NCI-H510A (cell line): ENCODE measurements around the gene MLN.

Source experiments
- DNase-seq: peaks from one replicate; lab custom pipeline; 2025; lab: John Stamatoyannopoulos, UW

Gene MLN

DNA sequence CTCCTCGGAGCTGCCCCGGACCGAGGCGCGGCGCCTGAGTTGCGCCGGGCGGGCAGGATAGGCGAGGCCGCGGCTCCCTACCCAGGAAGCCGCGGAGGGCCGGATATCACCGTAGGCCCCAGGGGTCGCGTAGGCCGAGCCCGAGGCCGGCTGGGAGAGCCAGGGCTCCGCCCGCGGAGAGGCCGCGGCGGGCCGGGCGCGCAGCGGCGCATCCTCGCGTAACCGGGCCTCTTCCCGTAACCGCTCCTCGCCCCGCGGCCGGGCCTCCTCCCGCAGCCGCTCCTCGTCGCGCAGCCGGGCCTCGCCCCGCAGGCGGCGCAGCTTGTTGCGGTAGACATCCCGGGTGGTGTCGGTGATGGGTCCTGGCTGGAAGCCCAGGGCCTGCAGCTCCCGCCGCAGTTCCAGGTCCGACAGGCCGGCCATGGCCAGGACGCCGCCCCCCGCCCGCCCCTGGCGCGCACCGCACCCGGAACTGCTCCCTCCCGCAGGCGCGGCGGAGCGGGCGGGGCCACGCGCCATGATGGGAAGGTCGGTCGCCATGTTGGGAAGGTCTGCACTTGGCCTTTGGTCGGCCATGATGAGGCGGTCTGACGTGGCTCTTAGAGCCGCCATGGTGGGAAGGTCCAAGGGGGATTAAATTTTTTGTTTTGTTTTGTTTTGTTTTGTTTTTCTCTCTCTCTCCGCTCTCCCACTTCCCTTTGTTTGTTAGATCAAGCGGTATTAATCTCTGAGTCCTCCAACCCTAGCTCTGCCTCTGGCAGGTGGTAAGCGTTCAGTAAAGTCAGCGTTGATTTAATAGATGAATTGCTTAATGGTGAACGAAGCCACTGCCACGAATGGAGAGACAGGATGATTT lies 14.9 kb downstream of the MLN start, which contains the start of gene LEMD2:
Gene LEMD2, minus strand, starts transcription at position 437 of the 856 bp plus-strand sequence. Its CDS starts 14 bp downstream, at position 423.
- peak; percentile 92 for DNase-seq

DNA sequence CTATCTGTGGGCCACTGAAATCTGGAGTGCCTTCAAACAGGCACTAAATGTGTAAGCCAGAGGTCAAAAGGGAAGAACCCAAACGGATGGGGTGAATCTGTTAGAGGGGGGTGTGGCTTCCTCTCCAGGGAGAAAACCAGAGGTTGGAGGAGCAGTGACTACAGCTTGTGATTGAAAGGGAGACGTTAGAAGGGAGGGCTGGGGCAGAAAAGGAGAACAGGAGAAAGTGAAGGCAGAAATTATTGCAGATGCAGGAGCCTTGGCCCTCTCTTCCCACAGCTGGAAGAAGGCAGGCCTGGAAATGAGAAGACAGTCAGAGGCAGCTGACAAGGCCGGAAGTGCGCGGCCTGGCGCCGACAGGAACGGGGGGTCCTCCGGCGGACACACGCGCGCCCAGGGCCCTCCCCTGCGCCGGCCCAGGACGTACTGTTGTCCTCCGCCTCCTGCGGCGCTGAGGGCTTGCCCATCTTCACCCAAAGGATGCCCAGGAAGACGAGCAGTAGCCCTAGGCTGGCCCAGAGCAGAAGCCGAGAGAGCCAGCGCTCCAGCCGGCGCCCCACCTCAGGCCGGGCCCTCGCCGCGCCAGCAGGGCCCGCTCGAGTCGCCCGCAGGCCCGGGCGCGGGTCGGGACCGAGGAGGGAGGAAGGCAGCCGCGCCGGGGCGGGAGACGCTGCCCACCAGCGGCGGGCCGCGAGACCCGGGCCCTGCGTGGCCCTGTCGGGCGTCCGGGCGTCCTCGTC lies 15.7 kb downstream of the MLN start:
- peak; percentile 47 for DNase-seq

DNA sequence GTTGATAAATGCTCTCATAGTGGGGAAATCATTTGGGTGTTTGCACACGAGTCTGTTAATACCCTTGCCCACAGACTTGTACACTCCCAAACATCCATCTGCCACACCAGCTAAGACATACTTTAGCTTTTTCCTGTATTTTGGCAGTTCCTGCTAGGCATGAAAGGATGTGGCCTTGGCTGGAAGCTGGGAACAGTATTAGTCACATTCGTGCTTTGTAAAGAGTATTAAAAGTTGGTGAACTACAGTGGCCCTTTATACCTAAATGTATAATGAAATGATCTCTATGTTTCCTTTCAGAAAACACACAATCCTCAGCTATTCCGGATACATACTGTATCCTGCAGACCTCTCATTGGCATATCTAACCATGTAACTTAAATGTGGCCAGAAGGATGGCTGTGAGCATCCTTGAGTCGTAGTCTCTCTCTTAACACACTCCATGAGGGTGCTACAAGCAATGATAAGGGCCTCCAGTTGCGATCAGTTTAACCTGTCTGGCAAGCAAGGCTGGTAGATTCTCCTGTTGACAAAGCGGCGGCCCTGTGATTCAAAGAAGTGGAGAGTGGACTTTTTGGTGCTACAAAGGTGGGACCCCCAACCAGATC lies 16.4 kb downstream of the MLN start:
- peak; percentile 42 for DNase-seq

DNA sequence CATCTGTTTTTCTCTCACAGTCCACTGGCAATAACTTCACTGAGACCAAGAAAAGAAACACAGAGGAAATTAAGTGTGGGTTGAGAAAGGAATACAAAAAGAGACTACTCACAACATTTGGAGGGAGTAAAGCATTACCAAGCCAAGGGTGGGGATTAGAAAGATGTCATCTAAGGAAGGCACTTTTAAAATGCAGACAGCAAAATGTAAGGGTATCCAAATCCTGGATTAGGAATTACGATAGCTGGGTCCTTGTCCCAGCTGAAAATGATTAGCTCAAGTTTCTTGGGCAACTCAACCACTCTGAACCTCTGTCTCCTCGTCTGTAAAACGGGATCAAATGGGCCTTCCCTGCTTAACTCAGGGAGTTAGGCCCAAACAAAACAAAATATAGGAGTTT lies 17.1 kb downstream of the MLN start:
- DNase-seq, result no peak

DNA sequence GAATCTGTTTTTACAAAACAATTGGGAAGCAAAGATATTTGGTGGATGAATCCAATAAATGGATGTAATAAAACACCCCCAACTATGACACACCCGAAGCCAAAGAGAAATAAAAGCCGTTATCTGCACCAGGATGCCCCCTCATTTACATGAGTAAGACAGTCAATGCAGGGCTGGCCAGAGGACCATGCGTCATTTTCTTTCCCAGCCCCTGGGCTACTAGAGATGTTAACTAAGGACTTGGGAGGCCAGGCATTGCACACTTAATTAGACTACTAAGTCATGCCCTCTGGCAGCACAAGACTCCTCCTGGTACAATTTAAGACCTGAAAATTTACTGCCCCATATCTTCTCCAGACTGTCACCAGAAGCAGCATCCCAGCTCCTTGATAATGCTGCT lies 18.0 kb downstream of the MLN start:
- DNase-seq, result no peak

DNA sequence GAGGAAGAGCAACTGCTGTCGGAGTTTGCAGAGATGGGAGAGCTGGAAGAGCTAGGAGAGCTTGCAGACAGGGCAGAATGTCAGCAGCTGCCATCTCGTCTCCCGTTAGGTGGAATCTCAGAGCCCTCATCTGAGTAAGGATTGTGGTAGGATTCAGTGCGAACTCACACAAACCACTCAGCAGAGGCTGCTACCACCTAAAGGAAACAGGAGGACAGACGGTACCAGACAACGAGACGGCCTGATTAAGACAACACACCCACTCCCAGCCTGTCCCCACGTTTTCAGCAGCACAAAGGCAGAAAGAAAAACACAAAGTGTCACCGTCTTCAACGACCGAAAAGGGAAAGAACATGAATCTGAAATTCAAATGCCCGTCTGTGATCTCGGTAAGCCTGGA lies 19.0 kb downstream of the MLN start:
- DNase-seq, result no peak

DNA sequence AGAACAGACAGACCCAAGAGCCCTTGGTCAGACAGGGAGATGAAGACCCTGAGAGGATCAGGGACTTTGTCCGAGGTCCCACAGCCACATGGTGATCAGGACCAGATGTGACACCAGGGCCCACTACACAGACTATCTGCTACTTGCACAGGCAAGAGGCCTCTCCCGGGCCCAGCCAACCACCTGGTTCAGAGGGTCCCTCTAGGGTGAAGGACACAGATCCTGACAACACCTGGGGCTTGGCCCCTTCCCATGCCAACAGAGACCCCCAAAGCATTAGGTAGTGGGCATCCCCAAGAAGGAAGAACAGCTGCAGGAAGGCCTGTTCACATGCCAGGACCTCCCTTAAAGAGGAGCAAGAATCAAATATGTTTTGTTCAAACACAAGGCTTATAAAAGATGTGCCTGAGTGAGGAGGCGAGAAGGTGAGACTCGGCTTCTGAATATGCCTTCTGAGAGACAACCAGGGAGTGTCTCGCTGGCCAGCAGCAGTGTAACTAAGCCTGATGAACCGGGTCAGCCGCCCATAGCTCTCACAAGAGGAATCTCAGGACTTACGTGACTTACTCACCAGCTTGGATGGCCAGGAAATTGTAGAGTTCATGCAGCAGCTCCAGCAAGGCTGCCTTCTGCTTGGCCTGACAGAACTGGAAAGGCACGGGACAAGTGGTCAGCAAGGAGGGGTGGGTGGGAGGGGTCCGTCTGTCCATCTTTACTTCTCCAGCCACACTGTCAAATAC lies 19.9 kb downstream of the MLN start:
- DNase-seq, result no peak

DNA sequence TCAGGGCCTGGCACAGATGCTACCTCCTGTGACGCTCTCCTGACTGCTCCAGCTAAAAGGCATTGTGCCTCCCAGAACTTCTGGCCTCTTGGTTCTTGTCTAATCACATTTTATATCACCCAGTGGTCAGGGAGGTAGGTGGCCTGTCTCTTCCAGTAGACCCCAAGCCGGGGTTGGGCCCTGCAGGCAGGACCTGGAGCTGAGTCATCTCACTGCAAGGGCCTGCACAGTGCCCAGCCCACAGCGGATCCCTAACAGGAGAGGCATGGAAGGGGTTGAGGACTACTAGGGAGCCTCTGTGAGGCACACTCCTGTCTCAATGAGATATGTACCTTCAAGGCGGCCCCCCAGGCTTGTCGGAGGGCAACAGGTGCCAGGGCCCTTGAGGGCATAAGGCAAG lies 21.2 kb downstream of the MLN start:
- no peak for DNase-seq

DNA sequence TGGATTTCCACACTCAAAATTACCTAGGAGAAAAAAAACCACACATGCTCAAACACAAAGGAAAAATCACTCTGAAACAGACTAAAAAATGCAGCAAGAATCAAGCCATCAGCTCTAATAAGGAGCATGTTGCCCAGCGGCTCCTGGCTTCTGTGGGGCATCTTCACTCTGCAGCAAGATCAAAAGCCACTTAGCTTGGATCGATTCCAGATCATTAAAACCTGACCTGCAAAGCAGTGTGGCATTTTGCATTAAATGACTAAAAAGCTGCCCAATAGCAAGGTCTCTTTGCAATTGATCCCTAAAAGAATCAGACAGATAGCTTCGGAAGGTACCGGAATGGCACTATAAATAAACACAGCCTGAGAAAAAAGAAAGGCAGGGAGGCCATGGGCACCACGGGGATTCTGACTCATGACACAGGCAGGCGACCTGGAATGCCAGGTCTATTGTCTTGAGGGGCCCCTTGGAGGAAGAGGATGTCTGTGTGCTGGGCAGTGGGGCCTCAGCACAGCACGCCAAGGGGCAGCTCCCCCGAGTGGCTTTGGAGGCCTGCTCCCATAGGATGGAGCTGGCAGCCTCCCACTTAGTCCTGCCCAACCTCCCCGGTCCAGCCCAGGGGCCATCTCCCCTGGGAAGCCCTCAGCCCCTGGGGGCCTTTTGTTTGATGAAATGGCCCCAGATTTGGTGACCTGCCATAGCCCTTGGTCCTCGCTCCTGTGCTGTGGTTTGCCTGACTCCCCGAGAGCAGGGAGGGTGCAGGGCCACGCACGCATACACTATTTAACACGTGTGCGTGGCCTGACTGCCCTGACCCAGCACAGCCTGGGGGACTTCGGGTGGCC lies 22.4 kb downstream of the MLN start:
- no peak for DNase-seq

DNA sequence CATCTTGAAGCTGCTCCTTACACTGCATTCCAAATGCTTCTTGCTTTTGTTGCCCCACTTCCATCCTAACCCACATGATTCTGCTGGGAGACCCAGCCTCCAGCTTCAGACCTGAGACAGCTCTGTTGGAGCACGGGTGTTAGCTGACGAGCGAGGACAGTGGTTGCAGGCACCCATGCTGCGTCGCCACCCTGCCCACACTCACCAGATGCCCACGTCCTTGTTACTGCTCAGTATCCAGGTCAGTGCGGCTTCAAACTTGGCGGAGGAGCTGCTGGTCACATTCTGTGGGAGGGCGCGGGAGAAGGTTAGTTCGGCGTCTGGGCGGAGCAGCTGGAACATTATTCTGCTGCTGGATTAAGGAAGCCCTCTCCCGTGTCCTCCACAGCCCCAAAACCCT lies 23.9 kb downstream of the MLN start:
- DNase-seq, result no peak

DNA sequence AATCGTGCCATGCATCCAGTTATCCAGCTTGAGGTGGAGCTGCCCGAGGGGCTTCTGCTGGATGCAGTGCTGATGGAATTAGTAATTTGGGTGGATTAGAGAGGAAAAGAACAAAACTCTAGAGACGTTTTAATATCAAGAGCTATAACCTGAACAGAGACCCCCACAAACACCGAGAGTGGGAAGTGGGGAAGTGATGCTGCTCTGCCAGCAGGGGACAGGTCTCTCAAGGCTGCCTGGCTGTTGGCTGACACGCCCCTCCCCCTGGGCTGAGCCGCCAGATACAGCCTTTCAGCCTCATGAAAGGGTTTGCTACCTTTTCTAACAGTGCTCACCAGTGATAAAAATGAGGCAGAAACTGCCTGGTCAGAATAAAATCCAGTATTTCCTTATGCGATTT lies 24.5 kb downstream of the MLN start:
- no peak for DNase-seq

DNA sequence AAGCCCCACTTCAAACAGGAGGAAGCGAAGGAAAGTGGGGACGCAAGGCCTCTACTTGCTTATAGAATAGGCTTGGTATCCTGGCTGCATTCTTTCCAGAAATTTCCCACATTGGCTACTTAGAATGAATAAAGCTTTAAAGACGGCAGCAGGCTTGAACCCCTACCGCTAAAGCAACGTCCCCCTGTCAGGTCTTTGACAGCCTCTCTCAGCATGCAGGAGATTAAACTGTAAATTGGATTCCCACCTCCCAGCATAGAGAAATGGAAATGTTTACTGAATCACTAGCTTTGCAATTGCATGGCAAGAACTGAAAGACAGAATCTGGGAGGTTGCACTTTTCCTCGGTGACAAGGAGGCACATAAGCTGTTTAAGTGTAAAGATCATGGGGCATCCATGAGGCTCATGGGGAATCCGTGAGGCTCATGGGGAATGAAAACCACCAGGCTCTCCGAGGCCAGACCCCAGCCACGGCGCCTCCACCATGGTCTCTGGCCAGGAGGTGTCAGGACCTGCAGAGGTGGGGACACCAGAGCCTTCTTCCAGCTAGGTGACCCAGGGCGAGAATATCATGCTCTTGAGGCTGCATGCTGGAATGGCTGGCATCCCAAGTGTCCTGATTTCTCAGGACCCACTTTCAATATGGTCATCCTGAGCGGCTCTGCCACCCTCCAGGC lies 25.2 kb downstream of the MLN start:
- DNase-seq, result no peak

DNA sequence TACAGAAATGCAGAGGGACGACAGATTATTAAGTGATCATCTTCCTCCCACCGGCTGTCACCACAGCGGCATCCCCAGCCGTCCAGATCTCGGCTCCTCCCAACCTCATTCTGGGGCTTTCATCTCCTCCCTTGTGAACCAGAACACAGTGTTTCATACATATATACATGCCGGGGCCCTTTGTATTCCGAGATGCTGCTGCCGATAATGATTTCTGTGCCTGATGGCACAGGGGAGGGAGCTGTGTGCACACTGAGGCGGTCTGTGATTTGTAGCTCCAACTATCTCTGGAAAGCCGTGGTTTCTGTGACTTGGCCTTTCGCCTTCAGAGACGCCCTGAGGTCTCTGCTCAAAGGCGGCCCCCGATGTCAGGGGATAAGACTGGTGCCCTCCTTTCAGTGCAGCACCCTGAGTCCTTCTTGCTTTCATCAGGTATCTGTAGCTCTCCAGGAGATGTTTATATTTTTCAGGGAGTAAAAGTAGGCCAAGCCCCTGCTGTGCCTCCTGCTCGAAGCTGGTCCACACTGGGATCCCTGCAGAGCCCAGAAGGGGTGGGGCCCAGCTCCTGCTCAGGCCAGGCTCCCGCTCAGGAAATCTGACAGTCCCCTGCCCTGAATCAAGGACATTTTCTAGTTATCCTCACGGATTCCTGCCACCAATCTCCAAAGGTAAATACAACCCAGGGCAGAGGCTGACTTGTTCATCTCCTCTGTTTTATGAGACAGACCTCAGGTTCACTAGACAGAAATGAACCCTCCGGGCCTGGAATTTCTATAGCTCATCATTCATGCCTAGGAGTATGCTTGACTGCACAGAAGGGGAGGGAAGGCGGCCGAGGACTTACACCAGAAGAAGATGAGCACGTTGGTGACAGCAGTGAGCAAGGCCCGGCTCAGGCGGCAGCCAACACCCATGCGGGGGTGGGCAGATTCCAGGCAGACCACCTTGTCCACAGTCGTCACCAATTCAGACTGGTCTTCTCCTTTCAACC lies 26.1 kb downstream of the MLN start:
- no peak for DNase-seq

DNA sequence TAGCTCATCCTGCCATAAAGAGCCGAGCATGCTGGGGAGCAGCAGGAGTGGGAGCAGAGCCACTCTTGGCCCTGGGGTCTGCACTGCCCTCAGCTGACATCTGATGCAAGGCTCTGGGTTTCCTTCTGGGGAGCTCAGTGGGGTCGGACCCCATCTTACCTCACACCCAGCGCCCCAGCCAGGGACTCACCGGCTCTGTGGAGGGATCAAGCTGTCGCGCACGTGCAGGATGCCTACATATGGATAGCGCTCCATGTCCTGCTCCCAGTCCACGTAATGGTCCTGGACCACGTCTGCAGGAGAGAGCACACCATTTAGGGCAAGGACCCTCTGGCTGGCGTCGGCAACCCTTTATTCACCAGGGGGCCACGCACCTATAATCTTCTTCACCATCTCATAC lies 27.0 kb downstream of the MLN start:
- no peak for DNase-seq

DNA sequence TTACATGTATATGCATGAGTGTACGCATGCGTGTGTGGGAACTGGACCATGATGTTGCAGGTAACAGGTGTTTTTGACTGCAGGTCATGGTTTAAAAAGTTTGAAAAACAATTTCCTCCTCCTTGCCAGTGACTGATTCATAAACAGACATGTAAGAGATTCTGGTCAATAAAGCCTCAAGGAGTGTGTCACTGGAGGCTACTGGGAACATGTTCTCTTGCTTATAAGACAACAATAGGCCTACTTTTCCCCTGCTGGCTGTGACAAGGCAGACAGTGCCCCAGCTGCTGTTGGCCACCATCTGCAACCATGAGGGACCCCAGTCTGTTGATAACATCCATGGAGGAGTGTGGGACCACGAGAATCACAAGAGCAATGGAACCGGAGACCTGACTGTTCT lies 27.6 kb downstream of the MLN start:
- no peak for DNase-seq

DNA sequence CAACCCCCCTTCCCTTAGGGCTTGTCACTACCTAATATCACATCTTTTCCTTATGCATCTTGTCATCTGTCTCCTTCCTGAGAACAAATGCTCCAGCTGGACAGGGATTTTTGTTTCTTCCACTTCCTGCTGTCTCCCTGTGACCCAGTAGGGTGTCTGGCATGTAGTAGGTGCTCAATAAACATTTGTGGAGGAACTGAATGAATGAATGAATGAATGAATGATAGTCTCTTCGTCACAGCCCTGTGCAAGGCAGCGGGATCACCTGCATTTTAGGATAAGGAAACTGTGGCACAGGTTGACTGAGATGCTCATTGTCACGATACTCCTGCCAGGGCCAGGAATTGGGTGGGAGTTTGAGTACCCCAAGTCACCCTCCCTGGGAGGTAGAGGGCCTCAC lies 29.0 kb downstream of the MLN start:
- no peak for DNase-seq

DNA sequence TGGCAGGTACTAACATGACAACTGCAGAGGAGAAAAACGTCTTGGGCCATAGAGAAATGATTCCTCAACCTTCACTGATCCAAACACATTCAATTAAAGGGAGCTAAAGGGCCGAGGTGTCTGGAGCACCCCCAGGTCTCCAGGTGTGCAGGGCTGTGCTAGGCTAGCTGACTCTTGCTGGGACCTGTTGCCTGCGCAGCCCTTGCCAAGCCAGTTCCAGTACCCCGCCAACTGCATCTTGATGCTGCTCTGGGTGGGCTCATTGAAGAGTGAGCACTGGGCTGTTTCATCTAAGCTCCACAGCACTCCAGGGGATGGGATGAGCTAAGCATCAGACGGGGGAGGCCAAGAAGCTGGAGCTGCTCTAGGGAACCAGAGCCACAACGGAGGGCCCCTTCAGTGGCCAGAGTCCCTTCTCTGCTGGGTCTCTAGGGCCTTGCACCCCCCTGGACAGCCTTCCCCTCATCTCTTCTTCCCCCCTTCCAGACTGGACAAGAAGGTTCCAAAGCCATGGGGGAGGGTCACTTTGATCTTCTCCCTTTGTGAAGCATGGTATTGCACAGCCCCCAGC lies 30.8 kb downstream of the MLN start:
- DNase-seq, result no peak

DNA sequence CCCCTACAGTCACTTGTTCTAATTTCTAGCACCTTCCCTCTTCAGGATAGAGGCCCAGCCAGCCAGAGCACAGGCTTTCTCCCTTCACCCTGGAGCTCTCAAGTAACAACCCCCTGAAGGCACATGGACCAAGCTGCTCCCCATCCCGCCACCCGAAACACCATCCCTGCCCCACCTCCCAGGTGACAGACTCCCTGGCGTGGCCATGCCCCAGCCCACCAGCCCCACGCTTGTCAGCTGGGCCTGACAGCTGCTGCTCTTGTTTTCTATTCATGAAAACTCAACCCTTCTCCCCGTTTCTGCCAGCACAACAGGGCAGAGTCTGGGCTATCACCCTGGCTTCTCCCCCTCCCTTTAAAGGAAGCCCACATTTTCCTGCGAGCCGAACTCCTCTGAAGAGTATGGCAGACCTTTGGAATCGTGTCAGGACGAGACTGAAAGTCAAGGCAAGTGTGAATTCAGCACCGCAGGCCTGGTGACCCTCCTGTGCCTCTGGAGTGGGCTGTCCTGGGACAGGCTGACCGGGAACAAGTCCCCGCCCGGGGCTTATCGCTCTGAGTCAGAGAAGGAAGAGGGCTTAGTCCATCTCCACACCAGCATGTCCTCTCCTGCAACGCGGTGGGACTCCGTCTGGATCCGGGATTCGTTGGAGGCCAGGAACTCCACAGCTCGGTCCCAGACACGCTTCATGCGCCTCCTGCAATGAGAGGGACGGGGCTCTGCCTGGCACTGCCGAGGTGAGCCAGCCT lies 31.5 kb downstream of the MLN start:
- DNase-seq, result no peak
